Measurements from ENCODE around the gene NPC1. TPM values are rescaled to one million over a fixed set of nuclear protein-coding genes. Genes with fewer than 3 reads are reported as not detected.

The NPC1 gene
- total RNA-seq, 1 donor from 2014 or later, result 114 TPM

DNA sequence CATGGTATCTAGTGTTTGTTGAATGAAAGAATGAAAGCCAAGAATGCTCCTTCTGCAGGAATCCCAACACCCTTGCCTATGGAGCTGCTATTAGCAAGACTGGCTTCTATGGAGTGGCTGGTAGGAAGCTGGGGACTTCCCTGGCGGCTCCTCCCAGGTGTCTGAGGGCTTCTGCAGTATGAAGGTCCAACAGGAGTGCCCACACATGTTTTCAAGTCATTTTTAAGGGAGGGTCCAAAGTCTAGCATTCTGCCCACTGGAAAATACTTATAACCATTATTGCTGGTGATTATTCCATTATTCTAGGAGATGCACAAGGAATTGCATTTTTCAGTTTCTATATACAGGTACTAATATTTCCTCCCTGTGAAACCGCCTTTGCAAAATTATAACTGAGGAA, 21.9 kb upstream of the NPC1 start:
- DNase-seq, result no peak
- intact Hi-C loops (cut with DNase I), result no loop called here
- no peaks in the 10 kb centered on the region for H3K9me3 ChIP-seq
- H3K27ac ChIP-seq, result no peak overlapping the region
- no peaks in the 10 kb centered on the region for H3K4me1 ChIP-seq
- H3K4me3 ChIP-seq, result no peak overlapping the region
- no peak for ATAC-seq
- TF ChIP-seq, protein P1, sequence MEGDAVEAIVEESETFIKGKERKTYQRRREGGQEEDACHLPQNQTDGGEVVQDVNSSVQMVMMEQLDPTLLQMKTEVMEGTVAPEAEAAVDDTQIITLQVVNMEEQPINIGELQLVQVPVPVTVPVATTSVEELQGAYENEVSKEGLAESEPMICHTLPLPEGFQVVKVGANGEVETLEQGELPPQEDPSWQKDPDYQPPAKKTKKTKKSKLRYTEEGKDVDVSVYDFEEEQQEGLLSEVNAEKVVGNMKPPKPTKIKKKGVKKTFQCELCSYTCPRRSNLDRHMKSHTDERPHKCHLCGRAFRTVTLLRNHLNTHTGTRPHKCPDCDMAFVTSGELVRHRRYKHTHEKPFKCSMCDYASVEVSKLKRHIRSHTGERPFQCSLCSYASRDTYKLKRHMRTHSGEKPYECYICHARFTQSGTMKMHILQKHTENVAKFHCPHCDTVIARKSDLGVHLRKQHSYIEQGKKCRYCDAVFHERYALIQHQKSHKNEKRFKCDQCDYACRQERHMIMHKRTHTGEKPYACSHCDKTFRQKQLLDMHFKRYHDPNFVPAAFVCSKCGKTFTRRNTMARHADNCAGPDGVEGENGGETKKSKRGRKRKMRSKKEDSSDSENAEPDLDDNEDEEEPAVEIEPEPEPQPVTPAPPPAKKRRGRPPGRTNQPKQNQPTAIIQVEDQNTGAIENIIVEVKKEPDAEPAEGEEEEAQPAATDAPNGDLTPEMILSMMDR (IDR thresholded peaks at IDR 0.05), result no peak
- no peaks in the 10 kb centered on the region for H3K36me3 ChIP-seq
- no peaks in the 10 kb centered on the region for H3K27me3 ChIP-seq (ENCODE audit: low read depth)

DNA sequence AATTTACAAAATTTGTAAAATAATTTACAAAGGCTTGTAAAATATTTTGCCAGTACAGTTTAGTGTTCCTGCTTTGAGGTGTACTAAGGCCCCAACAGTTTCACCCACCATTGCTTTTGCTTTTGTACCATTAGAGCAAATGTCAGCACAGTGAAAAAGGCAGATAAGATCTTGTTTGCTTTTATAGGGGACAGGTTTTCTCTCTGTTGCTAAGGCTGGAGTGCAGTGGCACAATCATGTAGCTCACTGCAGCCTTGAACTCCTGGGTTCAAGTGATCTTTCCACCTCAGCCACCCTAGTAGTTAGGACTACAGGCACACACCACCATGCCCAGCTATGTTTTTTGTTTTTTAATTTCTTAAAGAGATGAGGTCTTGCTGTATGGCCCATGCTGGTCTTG, 19.6 kb upstream of the NPC1 start:
- H3K4me3 ChIP-seq, result no peak overlapping the region
- no peaks in the 10 kb centered on the region for H3K27me3 ChIP-seq (ENCODE audit: low read depth)
- intact Hi-C loops (cut with DNase I), result no loop called here
- H3K27ac ChIP-seq, result no peak overlapping the region
- ATAC-seq, result no peak
- no peak for DNase-seq
- H3K4me1 ChIP-seq, result no peaks in the 10 kb centered on the region
- no peaks in the 10 kb centered on the region for H3K9me3 ChIP-seq
- TF ChIP-seq, protein P1 (IDR thresholded peaks at IDR 0.05), result no peak
- no peaks in the 10 kb centered on the region for H3K36me3 ChIP-seq

DNA sequence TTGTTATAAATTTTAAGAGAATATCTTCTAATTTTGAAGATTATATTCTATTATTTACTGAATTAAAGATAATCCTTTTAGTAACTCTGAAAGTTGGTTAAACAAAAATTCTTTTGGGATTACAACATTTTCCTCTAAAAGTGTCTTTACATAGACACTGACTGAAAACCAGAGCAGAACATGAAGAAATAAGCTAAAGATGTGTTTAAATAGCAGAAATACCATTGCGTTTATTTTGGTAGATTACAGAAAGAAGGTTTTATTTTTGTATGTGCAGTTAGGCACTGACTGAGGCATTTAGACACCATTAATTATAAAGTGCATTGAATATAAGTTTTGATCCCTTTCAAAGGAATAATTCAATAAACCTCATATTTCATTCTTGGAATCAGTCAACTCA, 13.5 kb upstream of the NPC1 start:
- Histone ChIP-seq H3K27ac (no peak overlapping the region), H3K36me3 (no peaks in the 10 kb centered on the region), H3K9me3 (no peaks in the 10 kb centered on the region), H3K4me1 (no peaks in the 10 kb centered on the region), H3K4me3 (no peak overlapping the region), H3K27me3 (ENCODE audit: low read depth) (no peaks in the 10 kb centered on the region)
- TF ChIP-seq, protein P1 (IDR thresholded peaks at IDR 0.05), result no peak
- ATAC-seq (no peak), DNase-seq (no peak)
- intact Hi-C loops (cut with DNase I), result no loop called here

DNA sequence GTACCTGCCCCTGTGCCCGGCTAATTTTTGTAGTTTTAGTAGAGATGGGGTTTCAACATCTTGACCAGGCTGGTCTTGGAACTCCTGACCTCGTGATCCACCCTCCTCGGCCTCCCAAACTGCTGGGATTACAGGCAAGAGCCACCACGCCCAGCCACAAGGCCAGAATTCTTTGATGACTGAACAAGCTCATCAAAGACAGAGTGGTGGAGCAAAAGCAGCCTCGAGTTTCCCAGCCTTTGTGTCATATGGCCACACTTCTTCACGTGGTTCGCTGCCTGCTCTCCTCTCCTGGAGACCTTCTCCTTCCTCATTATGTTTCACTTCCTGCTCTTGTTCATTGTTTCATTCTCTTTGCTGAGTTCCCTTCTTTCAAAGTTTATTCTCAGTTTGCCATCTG, 9.9 kb upstream of the NPC1 start:
- H3K9me3 ChIP-seq, result no peaks in the 10 kb centered on the region
- TF ChIP-seq, protein P1 (IDR thresholded peaks at IDR 0.05), result no peak
- H3K27ac ChIP-seq, result no peak overlapping the region
- peak; percentile 67 to 76 for ATAC-seq
- no peak overlapping the region for H3K4me3 ChIP-seq
- no peaks in the 10 kb centered on the region for H3K4me1 ChIP-seq
- DNase-seq, result peak; percentile 77
- intact Hi-C loops (cut with DNase I), result no loop called here
- H3K36me3 ChIP-seq, result no peaks in the 10 kb centered on the region
- no peaks in the 10 kb centered on the region for H3K27me3 ChIP-seq (ENCODE audit: low read depth)

DNA sequence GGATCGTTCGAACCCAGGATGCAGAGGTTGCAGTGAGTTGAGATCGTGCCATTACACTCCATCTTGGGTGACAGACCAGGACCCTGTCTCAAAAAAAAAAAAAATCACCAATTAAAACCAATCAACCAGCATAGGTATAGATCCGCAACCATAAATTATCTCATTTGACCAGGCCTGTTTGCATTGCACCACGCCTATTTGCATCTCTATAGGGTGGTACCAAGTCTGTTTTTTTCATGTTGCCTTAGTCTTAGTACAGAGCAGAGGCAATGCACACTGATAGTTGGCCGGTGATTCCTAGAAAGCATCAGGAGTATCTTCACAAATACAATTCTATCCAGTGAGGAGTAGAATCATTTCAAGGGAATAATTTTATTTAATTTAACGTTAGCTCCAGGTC, 9.3 kb upstream of the NPC1 start:
- Histone ChIP-seq H3K36me3 (no peaks in the 10 kb centered on the region), H3K4me3 (no peak overlapping the region), H3K4me1 (no peaks in the 10 kb centered on the region), H3K9me3 (no peaks in the 10 kb centered on the region), H3K27me3 (ENCODE audit: low read depth) (no peaks in the 10 kb centered on the region), H3K27ac (no peak overlapping the region)
- TF ChIP-seq, protein P1 (IDR thresholded peaks at IDR 0.05), result no peak
- intact Hi-C loops (cut with DNase I), result no loop called here
- ATAC-seq, result no peak
- no peak for DNase-seq

DNA sequence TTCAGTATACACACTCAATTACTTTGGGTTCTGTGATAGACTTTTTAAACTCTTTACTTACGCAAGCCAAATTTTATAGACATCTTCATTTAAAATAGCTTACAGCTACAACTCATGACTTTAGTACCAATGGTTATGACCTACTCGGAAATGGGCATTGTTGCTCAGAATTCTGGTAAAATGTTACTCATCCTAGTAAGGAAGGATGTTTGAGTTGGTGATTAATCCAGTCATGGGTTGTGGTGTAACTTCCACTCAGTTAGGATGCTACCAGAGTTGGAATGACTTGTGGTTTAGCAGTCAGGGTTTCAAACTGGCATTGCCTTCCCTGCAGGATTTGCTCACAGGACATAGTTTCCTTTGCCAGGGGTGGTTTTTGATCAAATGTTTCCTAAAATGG, 7.4 kb upstream of the NPC1 start:
- H3K27me3 ChIP-seq (ENCODE audit: low read depth), result no peaks in the 10 kb centered on the region
- H3K4me1 ChIP-seq, result no peaks in the 10 kb centered on the region
- intact Hi-C loops (cut with DNase I), result no loop called here
- H3K27ac ChIP-seq, result no peak overlapping the region
- H3K36me3 ChIP-seq, result no peaks in the 10 kb centered on the region
- H3K9me3 ChIP-seq, result no peaks in the 10 kb centered on the region
- ATAC-seq (peak; percentile 42 to 51), DNase-seq (no peak)
- H3K4me3 ChIP-seq, result no peak overlapping the region
- TF ChIP-seq, protein P1 (IDR thresholded peaks at IDR 0.05), result no peak
